Panc1 (cell line): ENCODE data around the gene CDKN1A. TPM values are rescaled to one million over a fixed set of nuclear protein-coding genes. Genes with fewer than 3 reads are reported as not detected.

ENCODE experiments used
- ATAC-seq: fragments of 200-7000 bp; cut with Tn5 transposase; 2 replicates; pipeline ENCODE4 v1.9.1; 2020; ENCODE audit warnings: mild to moderate bottlenecking, moderate library complexity
- BruUV-seq: library from RNA; stranded (reverse); fragments of 400-500 nt; replicated peaks from 2 replicates; lab custom pipeline; 2021; lab: Mats Ljungman, UMichigan
- CTCF ChIA-PET: fragments of 300-600 bp; sonication (Branson Sonifier 250); formaldehyde crosslinking; loops from one replicate; lab custom pipeline; 2022; ENCODE audit warnings: antibody characterized with exemption; lab: Charles Lee
- POLR2A ChIA-PET: fragments of 300-600 bp; sonication (Branson Sonifier 250); formaldehyde crosslinking; loops from one replicate; lab custom pipeline; 2022; ENCODE audit warnings: antibody characterized with exemption; lab: Charles Lee
- DNase-seq: peaks from one replicate; pipeline ENCODE4 v3.0.0-alpha.2; 2010; ENCODE audit warnings: low read depth, low spot score
- H3K27ac ChIP-seq: 2 replicates; pipeline ENCODE4 v1.5.1; 2011; ENCODE audit warnings: mild to moderate bottlenecking, low read length, inconsistent platforms
- H3K27me3 ChIP-seq: fragments of 200-500 bp; sonication (Bioruptor generic); 2 replicates; pipeline ENCODE4 v1.6.0; 2014; ENCODE audit warnings: low read length, inconsistent platforms; ENCODE audit not compliant: control insufficient read depth, insufficient read depth
- H3K36me3 ChIP-seq: fragments of 200-500 bp; sonication (Bioruptor generic); 2 replicates; pipeline ENCODE4 v1.5.1; 2014; ENCODE audit warnings: inconsistent platforms, mild to moderate bottlenecking, low read length, moderate library complexity; ENCODE audit not compliant: control insufficient read depth, insufficient read depth
- H3K4me1 ChIP-seq: 2 replicates; pipeline ENCODE4 v1.5.1; 2011; ENCODE audit warnings: inconsistent platforms, mild to moderate bottlenecking, low read length, moderate library complexity; ENCODE audit not compliant: control insufficient read depth, insufficient read depth
- H3K4me3 ChIP-seq, 2 experiments: 2 replicates each; pipeline ENCODE4 v1.5.1; 2011 to 2012; ENCODE audit warnings: low read depth in 2 of 2, low read length in 2 of 2, mild to moderate bottlenecking in 2 of 2, inconsistent platforms in 1 of 2, moderate library complexity in 1 of 2
- H3K9me3 ChIP-seq: fragments of 200-500 bp; sonication (Bioruptor generic); 2 replicates; pipeline ENCODE4 v1.5.1; 2014; ENCODE audit warnings: low read depth, mild to moderate bottlenecking, inconsistent platforms, low read length, moderate library complexity; ENCODE audit not compliant: control insufficient read depth, insufficient read depth
- CTCF ChIP-seq: fragments of 450-650 bp; IDR thresholded peaks from 2 replicates; pipeline ENCODE4 v1.5.1; 2017; ENCODE audit warnings: mild to moderate bottlenecking
- POLR2AphosphoS5 ChIP-seq: IDR thresholded peaks from 2 replicates; pipeline ENCODE4 v1.6.1; 2012; ENCODE audit warnings: mild to moderate bottlenecking, low read depth, low read length, moderate library complexity
- SIN3A ChIP-seq: IDR thresholded peaks from 2 replicates; pipeline ENCODE4 v1.6.1; 2012; ENCODE audit warnings: low read depth, mild to moderate bottlenecking, low read length, moderate library complexity, borderline replicate concordance; ENCODE audit not compliant: insufficient read depth
- TCF7L2 ChIP-seq: IDR thresholded peaks from 2 replicates; pipeline ENCODE4 v1.6.1; 2011; ENCODE audit warnings: mild to moderate bottlenecking, low read depth, low read length, inconsistent platforms
- in situ Hi-C: cut with HindIII; loops from 2 replicates; pipeline ENCODE4 v1.10.0; 2016; ENCODE audit warnings: low sequenced_read_pairs, low pct_unique_long_range_greater_than_20kb
- intact Hi-C: fragments of 100-400 bp; cut with micrococcal nuclease; formaldehyde crosslinking; loops from one replicate; pipeline ENCODE4 v1.10.0; 2022; ENCODE audit not compliant: unreplicated experiment
- total RNA-seq: library from RNA; stranded (reverse); gene quantifications from one replicate; pipeline ENCODE4 v1.2.1, GENCODE V29; 2021; ENCODE audit not compliant: unreplicated experiment
- TF ChIP-seq, protein P1 (sequence below), 2 experiments: IDR thresholded peaks; 2 replicates each; pipeline ENCODE4 v1.6.1; 2011 to 2012; ENCODE audit warnings: low read depth in 2 of 2, control low read depth in 1 of 2, low read length in 1 of 2, mild to moderate bottlenecking in 1 of 2, moderate library complexity in 1 of 2; ENCODE audit not compliant: insufficient read depth in 1 of 2

The CDKN1A gene
- total RNA-seq, 1 experiment from 2014 or later = 46.2 TPM

DNA sequence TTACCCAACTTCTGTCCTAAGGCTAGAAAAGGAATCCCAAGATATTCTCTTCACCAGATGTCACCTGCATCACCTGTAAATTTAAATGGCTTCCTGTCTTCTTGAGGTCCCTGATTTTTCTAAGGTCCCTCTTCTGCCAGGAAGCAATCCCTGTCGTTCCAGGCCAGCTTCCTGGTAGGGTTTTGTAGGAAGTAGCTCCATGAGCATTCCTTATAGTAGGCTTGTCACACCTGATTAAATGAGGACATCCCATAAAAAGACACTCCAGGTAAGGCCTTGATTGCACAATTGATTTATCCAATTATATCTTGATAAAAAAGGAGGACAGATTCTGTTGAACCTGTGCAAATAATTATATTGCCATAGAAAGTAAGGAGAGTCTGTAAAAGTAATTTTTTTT is 27.8 kb downstream of the CDKN1A start:
- POLR2A ChIA-PET = no interaction called here
- TF ChIP-seq TCF7L2 = no peak
- no peak for TF ChIP-seq POLR2AphosphoS5
- no peak for TF ChIP-seq SIN3A
- TF ChIP-seq CTCF = no peak
- TF ChIP-seq, protein P1, sequence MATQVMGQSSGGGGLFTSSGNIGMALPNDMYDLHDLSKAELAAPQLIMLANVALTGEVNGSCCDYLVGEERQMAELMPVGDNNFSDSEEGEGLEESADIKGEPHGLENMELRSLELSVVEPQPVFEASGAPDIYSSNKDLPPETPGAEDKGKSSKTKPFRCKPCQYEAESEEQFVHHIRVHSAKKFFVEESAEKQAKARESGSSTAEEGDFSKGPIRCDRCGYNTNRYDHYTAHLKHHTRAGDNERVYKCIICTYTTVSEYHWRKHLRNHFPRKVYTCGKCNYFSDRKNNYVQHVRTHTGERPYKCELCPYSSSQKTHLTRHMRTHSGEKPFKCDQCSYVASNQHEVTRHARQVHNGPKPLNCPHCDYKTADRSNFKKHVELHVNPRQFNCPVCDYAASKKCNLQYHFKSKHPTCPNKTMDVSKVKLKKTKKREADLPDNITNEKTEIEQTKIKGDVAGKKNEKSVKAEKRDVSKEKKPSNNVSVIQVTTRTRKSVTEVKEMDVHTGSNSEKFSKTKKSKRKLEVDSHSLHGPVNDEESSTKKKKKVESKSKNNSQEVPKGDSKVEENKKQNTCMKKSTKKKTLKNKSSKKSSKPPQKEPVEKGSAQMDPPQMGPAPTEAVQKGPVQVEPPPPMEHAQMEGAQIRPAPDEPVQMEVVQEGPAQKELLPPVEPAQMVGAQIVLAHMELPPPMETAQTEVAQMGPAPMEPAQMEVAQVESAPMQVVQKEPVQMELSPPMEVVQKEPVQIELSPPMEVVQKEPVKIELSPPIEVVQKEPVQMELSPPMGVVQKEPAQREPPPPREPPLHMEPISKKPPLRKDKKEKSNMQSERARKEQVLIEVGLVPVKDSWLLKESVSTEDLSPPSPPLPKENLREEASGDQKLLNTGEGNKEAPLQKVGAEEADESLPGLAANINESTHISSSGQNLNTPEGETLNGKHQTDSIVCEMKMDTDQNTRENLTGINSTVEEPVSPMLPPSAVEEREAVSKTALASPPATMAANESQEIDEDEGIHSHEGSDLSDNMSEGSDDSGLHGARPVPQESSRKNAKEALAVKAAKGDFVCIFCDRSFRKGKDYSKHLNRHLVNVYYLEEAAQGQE (IDR thresholded peaks at IDR 0.05; ENCODE audit: insufficient read depth in 1 of 2, low read depth in 2 of 2, low read length in 1 of 2) = no peak
- in situ Hi-C loops (no loop called here), intact Hi-C loops (no loop called here)
- no TSS peak for BruUV-seq
- no peak for ATAC-seq
- H3K27me3 ChIP-seq = no peaks in the 10 kb centered on the region
- no peak overlapping the region for H3K4me3 ChIP-seq
- no peaks in the 10 kb centered on the region for H3K4me1 ChIP-seq
- no peaks in the 10 kb centered on the region for H3K36me3 ChIP-seq
- H3K9me3 ChIP-seq = no peaks in the 10 kb centered on the region
- H3K27ac ChIP-seq = no peak overlapping the region
- CTCF ChIA-PET = interaction anchor here (0.6 kb wide), 1 partner anchor 81 kb away, joined by 5 read pairs; no protein-coding TSS in a partner anchor
- no peak for DNase-seq

- Histone ChIP-seq H3K9me3 (no peaks in the 10 kb centered on the region), H3K27ac (no peak overlapping the region), H3K36me3 (no peaks in the 10 kb centered on the region), H3K4me3 (no peak overlapping the region), H3K4me1 (no peaks in the 10 kb centered on the region), H3K27me3 (no peaks in the 10 kb centered on the region)
- CTCF ChIA-PET = no interaction called here
- TF ChIP-seq POLR2AphosphoS5 = no peak
- TF ChIP-seq, protein P1 (IDR thresholded peaks at IDR 0.05; ENCODE audit: insufficient read depth in 1 of 2, low read depth in 2 of 2, low read length in 1 of 2) = no peak
- no peak for TF ChIP-seq SIN3A
- no peak for TF ChIP-seq TCF7L2
- no peak for TF ChIP-seq CTCF
- in situ Hi-C loops = no loop called here
- ATAC-seq = no peak
- POLR2A ChIA-PET = no interaction called here
- no TSS peak for BruUV-seq
- intact Hi-C loops = no loop called here
- no peak for DNase-seq
Observed at GRCh38 chr6:36712816-36713215, 34.3 kb downstream of the CDKN1A start.
